Body of pancreas (tissue), 4 donors: ENCODE data around the gene ACER3. TPM values are rescaled to one million over a fixed set of nuclear protein-coding genes. Genes with fewer than 3 reads are reported as not detected.
A peak's percentile ranks its signal among the peaks of the same experiment; 100 is the strongest.

Experiments
- ATAC-seq: fragments of 150-250 bp; one replicate; pipeline ENCODE4 v1.9.1; 2016
- DNase-seq, 4 donors: peaks; one replicate each; pipeline ENCODE4 v3.0.0-alpha.2; 2019
- H3K27ac ChIP-seq, 4 donors: fragments of 200-600 bp; sonication (generic); 1 replicate in 3 of 4; 2 replicates in 1 of 4; pipeline versions ENCODE4 v1.5.1 to v1.6.1; 2016 to 2019; ENCODE audit warnings: mild to moderate bottlenecking in 1 of 4, mixed read lengths in 1 of 4, moderate library complexity in 1 of 4
- H3K27me3 ChIP-seq, 2 donors: fragments of 200-600 bp; sonication (generic); one replicate each; pipeline ENCODE4 v1.6.0; 2016; ENCODE audit warnings: mild to moderate bottlenecking in 1 of 2
- H3K36me3 ChIP-seq, 2 donors: fragments of 200-600 bp; sonication (generic); replicated peaks in 1 of 2; 2 replicates each; pipeline ENCODE4 v1.5.1; 2016; ENCODE audit warnings: low read depth in 2 of 2; ENCODE audit not compliant: insufficient read depth in 1 of 2
- H3K4me1 ChIP-seq: fragments of 200-600 bp; sonication (generic); one replicate; pipeline ENCODE4 v1.6.0; 2016
- H3K4me3 ChIP-seq, 2 donors: fragments of 200-600 bp; sonication (generic); 1 replicate in 1 of 2; 2 replicates in 1 of 2; pipeline ENCODE4 v1.5.1; 2016 to 2019
- H3K9me3 ChIP-seq, 3 donors: fragments of 200-600 bp; sonication (generic); 1 replicate in 2 of 3; 2 replicates in 1 of 3; pipeline ENCODE4 v1.5.1; 2016
- POLR2A ChIP-seq, 3 donors: fragments of 450-650 bp; IDR thresholded peaks; one replicate each; pipeline ENCODE4 v1.6.1; 2016; ENCODE audit warnings: antibody characterized with exemption in 3 of 3, mild to moderate bottlenecking in 2 of 3
- WGBS, 2 donors: methylation state at CpG; one replicate each; pipeline ENCODE4 v1.1.5; 2017; 5-methylcytosine and 5-hydroxymethylcytosine counted together
- intact Hi-C: fragments of 100-400 bp; cut with DNase I; formaldehyde crosslinking; loops from one replicate; pipeline ENCODE4 v1.15.1; 2023
- total RNA-seq, 2 donors: library from RNA; depleted of rRNA; stranded (reverse); fragments of >200 nt; gene quantifications; one replicate each; pipeline ENCODE4 v1.1.0, GENCODE V29; 2016
- TF ChIP-seq, protein P1 (sequence below), 7 experiments: fragments of 450-650 bp in 4 of 7; fragments of 200-600 bp in 3 of 7; sonication (generic) in 3 of 7; IDR thresholded peaks; one replicate each; pipeline ENCODE4 v1.5.1; 2016 to 2019; ENCODE audit warnings: antibody characterized with exemption in 7 of 7

Gene ACER3
- total RNA-seq, 2 donors from 2014 or later = 4.6 to 5.2 TPM

DNA sequence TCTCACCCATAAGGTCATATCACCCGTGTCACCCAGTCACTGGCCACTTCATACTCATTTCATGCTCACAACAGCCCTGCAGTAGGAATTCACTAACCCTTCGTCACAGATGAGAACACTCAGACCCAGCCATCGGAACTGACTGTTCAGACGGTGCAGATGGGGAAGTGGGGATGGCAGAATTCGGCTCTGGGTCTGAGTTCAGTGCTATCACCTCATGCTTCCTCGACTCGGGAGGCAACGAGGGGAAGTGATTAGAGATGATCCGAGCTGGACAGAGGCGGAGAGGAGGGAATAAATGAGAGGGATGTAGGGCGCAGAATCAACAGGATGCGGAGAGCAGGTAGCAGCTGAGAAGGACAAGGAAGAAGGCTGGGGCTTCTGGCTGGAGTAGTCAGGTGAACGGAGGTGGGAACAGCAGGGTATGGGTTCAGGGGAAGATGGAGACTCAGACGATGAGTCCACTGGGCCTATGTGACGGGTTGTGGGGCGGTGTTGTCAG lies 178.2 kb downstream of the ACER3 start:
- ATAC-seq (no peak), DNase-seq (no peak)
- Histone ChIP-seq H3K4me1 (peaks cover 26% of the 10 kb centered on the region), H3K27ac (no peak overlapping the region), H3K36me3 (no peaks in the 10 kb centered on the region), H3K4me3 (no peak overlapping the region), H3K27me3 (peaks cover 0 to 5% of the 10 kb centered on the region in 2 donors), H3K9me3 (no peaks in the 10 kb centered on the region)
- TF ChIP-seq POLR2A (IDR thresholded peaks at IDR 0.05) = no peak
- TF ChIP-seq, protein P1, sequence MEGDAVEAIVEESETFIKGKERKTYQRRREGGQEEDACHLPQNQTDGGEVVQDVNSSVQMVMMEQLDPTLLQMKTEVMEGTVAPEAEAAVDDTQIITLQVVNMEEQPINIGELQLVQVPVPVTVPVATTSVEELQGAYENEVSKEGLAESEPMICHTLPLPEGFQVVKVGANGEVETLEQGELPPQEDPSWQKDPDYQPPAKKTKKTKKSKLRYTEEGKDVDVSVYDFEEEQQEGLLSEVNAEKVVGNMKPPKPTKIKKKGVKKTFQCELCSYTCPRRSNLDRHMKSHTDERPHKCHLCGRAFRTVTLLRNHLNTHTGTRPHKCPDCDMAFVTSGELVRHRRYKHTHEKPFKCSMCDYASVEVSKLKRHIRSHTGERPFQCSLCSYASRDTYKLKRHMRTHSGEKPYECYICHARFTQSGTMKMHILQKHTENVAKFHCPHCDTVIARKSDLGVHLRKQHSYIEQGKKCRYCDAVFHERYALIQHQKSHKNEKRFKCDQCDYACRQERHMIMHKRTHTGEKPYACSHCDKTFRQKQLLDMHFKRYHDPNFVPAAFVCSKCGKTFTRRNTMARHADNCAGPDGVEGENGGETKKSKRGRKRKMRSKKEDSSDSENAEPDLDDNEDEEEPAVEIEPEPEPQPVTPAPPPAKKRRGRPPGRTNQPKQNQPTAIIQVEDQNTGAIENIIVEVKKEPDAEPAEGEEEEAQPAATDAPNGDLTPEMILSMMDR (IDR thresholded peaks at IDR 0.05) = no peak
- WGBS, 2 donors = 63 to 74% methylated on average over 16 of the region's 16 CpGs
- intact Hi-C loops = loop anchor here (5.0 kb wide), 1 partner anchor 117 kb away; no protein-coding TSS in a partner anchor

- 13 to 32% methylated on average over 4 to 101 of the region's 109 CpGs for WGBS, 2 donors
- intact Hi-C loops = loop anchor here (5.0 to 10.0 kb wide), 2 partner anchors 117 to 305 kb away; no protein-coding TSS in a partner anchor
- Histone ChIP-seq H3K4me3 (no peak overlapping the region), H3K4me1 (peaks cover 26% of the 10 kb centered on the region), H3K27ac (no peak overlapping the region), H3K36me3 (no peaks in the 10 kb centered on the region), H3K9me3 (no peaks in the 10 kb centered on the region), H3K27me3 (peaks cover 0 to 5% of the 10 kb centered on the region in 2 donors)
- DNase-seq = peak; percentile 44 to 70 (median 53)
- ATAC-seq = peak; percentile 52
- no peak for TF ChIP-seq POLR2A (IDR thresholded peaks at IDR 0.05)
- TF ChIP-seq, protein P1 (IDR thresholded peaks at IDR 0.05) = peak; percentile 26 to 57 (median 45)
These were observed 179.0 kb downstream of the ACER3 start for GRCh38 chr11:77039491-77040400.

DNA sequence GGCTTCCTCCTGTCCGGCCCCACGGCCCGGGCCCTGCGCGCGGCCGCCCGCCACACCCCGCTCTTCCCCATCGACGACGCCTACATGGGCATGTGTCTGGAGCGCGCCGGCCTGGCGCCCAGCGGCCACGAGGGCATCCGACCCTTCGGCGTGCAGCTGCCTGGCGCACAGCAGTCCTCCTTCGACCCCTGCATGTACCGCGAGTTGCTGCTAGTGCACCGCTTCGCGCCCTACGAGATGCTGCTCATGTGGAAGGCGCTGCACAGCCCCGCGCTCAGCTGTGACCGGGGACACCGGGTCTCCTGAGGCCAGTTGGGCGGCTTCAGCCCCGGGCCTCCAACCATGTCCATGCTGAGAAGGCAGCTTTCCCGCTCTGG lies 179.7 kb downstream of the ACER3 start:
- H3K27me3 ChIP-seq = peaks cover 0 to 5% of the 10 kb centered on the region in 2 donors
- 77 to 87% methylated on average over 19 to 26 of the region's 37 CpGs for WGBS, 2 donors

DNA sequence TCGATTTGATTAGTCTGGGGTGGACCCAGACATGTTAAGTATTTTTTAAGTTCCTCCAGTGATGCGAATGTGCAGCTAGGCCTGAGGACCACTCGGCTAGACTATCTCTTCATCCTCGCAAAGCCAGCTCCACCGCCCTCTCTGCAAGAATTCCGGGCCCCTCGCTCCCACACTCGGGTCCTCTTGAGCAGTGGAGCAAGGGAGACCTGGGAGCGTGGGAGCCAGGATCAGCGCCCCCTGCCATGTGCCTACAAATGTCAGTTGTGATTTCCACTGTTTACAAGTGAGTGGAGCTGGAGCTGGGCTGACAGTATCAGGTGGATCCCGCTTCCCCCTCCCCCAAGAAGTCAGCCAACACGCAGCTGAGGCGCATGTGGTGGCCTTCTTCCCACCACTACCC lies 180.2 kb downstream of the ACER3 start:
- 88 to 90% methylated on average over 11 to 13 of the region's 13 CpGs for WGBS, 2 donors
- no peak for TF ChIP-seq POLR2A (IDR thresholded peaks at IDR 0.05)
- TF ChIP-seq, protein P1 (IDR thresholded peaks at IDR 0.05) = no peak
- Histone ChIP-seq H3K4me1 (peaks cover 20% of the 10 kb centered on the region), H3K27ac (no peak overlapping the region), H3K27me3 (peaks cover 0 to 5% of the 10 kb centered on the region in 2 donors), H3K36me3 (no peaks in the 10 kb centered on the region), H3K9me3 (no peaks in the 10 kb centered on the region), H3K4me3 (no peak overlapping the region)
- intact Hi-C loops = loop anchor here (10.0 kb wide), 1 partner anchor 306 kb away; no protein-coding TSS in a partner anchor
- ATAC-seq (no peak), DNase-seq (no peak)

More for the DNA sequence above, 179.7 kb downstream of the ACER3 start:
- H3K27ac ChIP-seq = no peak overlapping the region
- no peak for TF ChIP-seq POLR2A (IDR thresholded peaks at IDR 0.05)
- TF ChIP-seq, protein P1 (IDR thresholded peaks at IDR 0.05) = no peak
- peaks cover 25% of the 10 kb centered on the region for H3K4me1 ChIP-seq
- no peaks in the 10 kb centered on the region for H3K9me3 ChIP-seq
- DNase-seq (no peak), ATAC-seq (no peak)
- H3K4me3 ChIP-seq = no peak overlapping the region
- no peaks in the 10 kb centered on the region for H3K36me3 ChIP-seq
- intact Hi-C loops = loop anchor here (10.0 kb wide), 1 partner anchor 306 kb away; no protein-coding TSS in a partner anchor
